Activated naive CD8-positive, alpha-beta T cell treated with anti-CD3 and anti-CD28 coated beads, Interleukin-2, amount 10 ng/mL, durations not matched to agents 7 days and 5 days (primary cell): ENCODE measurements around the gene RAB6B. TPM values are rescaled to one million over a fixed set of nuclear protein-coding genes. Genes with fewer than 3 reads are reported as not detected.
A peak's percentile ranks its signal among the peaks of the same experiment; 100 is the strongest.

ENCODE experiments used
- ATAC-seq: fragments of 150-1000 bp; cut with Tn5 transposase; one replicate; pipeline ENCODE4 v1.10.0; 2021; ENCODE audit warnings: low read depth, moderate library complexity
- POLR2A ChIA-PET: fragments of 350-600 bp; sonication (Branson Sonifier 250); formaldehyde crosslinking; loops from one replicate; lab custom pipeline; 2021; ENCODE audit warnings: antibody characterized with exemption; lab: Charles Lee
- DNase-seq: peaks from one replicate; pipeline ENCODE4 v3.0.0; 2021
- H3K27ac Mint-ChIP-seq: one replicate; pipeline ENCODE4 v1.8.0; 2022; ENCODE audit warnings: mild to moderate bottlenecking, mixed read lengths
- H3K27me3 Mint-ChIP-seq: one replicate; pipeline ENCODE4 v1.8.0; 2022; ENCODE audit warnings: mild to moderate bottlenecking, moderate library complexity, mixed read lengths
- H3K36me3 Mint-ChIP-seq: one replicate; pipeline ENCODE4 v1.8.0; 2021; ENCODE audit warnings: mild to moderate bottlenecking, mixed read lengths
- H3K4me1 Mint-ChIP-seq: one replicate; pipeline ENCODE4 v1.8.0; 2021; ENCODE audit warnings: mixed read lengths
- H3K4me3 Mint-ChIP-seq: one replicate; pipeline ENCODE4 v1.8.0; 2022; ENCODE audit warnings: mild to moderate bottlenecking, moderate library complexity, mixed read lengths
- H3K9me3 Mint-ChIP-seq: one replicate; pipeline ENCODE4 v1.8.0; 2021; ENCODE audit warnings: mixed read lengths
- total RNA-seq, 2 experiments: library from RNA; stranded (reverse); gene quantifications; one replicate each; pipeline ENCODE4 v1.2.3, GENCODE V29; 2021

RAB6B gene
- total RNA-seq, 2 experiments from 2014 or later = 0.39 to 0.40 TPM

DNA sequence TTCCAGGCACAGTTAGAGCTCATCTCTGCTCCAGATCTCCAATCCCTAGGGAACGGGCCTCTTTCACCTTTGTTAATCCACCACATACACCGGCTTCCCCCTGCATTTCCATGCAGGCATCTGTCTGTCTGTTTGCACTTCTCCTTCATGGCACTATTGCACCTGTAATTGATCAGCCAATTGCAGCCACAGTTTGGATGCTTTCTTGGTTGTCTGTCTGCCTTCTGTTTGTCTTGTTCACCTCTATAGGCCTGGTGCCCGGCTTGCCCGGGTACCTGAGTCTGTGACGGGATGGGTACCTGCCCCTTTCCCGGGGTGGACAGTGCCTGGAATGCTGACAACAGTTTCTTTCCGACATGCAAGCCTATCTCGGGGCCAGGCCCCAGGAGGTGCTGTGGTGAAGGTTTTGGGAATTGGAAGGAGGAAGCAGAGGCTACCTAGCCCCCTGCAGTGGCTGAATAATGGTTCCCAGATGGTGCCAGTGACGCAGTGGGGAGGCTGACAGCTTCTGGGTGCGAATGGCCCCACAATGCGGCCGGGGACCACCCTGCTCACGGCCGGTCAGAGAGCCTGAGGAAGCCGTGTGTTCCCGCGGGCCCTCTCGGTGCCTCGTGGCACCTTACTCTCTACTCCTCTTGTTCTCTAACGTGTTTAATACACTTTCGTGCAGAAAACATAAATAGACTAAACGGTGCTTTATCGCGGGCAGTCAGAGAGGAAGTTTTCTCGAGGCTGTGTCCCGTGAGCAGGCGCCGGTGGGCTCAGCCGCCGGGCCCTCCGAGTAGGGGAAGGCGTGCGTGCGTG is 31.3 kb upstream of the RAB6B start:
- Mint-ChIP-seq H3K27ac (no peak overlapping the region), H3K27me3 (peaks cover 34% of the 10 kb centered on the region), H3K36me3 (no peaks in the 10 kb centered on the region), H3K4me3 (peak overlapping the region; percentile 63), H3K9me3 (no peaks in the 10 kb centered on the region), H3K4me1 (peaks cover 5% of the 10 kb centered on the region)
- ATAC-seq (no peak), DNase-seq (no peak)
- POLR2A ChIA-PET = no interaction called here

DNA sequence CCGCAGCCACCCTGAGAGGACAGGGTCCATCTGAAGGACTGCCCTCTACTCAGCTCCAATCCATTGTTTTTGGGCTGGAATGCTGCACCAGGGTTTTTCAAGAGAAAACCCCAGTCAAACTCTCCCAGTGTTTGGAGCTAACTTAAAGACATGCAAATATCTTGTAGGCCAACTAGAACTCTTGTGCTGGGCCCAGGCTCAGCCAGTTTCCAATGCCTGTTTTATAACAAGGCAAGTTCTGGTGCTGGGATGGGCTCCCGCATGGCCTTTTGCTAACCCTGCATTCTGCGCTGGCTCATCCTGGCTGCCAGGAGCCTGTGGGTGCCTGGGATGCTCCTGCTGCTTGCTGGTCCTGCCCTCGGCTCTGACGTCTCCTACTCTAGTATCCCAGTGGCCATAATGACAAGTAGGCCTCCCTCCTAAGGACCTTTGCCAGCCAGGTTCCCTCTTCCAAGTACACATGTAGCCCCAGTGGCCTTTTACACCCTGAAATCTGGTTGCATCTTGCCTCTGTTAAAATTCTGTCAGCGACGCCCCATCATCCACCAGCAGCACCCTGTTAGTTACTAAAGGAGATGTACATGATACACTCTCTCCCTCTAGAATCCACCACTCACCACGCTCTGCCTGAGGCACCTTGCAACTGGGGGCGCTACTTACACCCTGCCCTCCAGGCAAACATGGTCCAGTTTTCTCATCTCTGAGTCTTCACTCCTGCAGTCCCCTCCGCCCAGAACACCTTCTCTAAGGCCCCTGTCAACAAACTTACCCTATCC is 30.5 kb upstream of the RAB6B start:
- no peak for ATAC-seq
- H3K27ac Mint-ChIP-seq = no peak overlapping the region
- no peak for DNase-seq
- H3K36me3 Mint-ChIP-seq = no peaks in the 10 kb centered on the region
- peak overlapping the region; percentile 21 for H3K4me3 Mint-ChIP-seq
- POLR2A ChIA-PET = no interaction called here
- H3K9me3 Mint-ChIP-seq = no peaks in the 10 kb centered on the region
- peaks cover 5% of the 10 kb centered on the region for H3K4me1 Mint-ChIP-seq
- H3K27me3 Mint-ChIP-seq = peaks cover 34% of the 10 kb centered on the region

DNA sequence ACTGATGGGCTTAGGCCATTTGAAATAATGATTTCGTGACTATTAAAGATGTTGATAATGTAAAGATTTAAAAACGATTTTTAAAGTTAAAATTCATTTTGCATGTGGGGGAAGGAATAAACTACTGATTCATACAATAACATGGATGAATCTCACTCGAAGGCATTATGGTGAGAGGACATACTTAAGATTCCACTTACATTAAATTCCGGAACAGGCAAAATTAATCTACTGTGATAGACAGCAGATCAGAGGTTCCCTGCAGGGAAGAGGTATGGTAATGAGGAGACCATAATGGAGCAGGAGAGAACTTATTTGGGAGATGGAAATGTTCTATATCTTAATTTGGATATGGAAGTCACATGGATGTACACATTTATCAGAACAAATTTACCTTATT is 28.4 kb upstream of the RAB6B start:
- H3K9me3 Mint-ChIP-seq = no peaks in the 10 kb centered on the region
- ATAC-seq = no peak

DNA sequence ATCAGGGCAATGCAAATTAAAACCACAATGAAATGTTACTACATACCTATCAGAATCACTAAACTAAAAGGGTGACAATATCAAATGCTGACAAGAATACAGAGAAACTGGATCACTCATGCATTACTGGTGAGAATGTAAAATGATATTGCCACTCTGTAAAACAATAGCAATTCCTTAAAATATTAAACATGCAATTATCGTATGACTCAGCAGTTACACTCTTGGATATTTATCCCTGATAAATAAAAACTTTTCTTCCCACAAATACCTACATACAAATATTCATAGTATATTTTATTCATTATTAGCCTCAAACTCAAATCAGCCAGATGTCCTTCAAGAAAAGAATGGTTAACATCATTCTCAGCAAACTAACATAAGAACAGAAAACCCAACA is 25.9 kb upstream of the RAB6B start:
- no peaks in the 10 kb centered on the region for H3K4me1 Mint-ChIP-seq
- H3K27ac Mint-ChIP-seq = no peak overlapping the region
- POLR2A ChIA-PET = no interaction called here
- H3K9me3 Mint-ChIP-seq = peaks cover 2% of the 10 kb centered on the region
- no peak for DNase-seq
- H3K4me3 Mint-ChIP-seq = no peak overlapping the region
- ATAC-seq = no peak
- no peaks in the 10 kb centered on the region for H3K36me3 Mint-ChIP-seq
- H3K27me3 Mint-ChIP-seq = peaks cover 30% of the 10 kb centered on the region

More for the DNA sequence above, 28.4 kb upstream of the RAB6B start:
- peaks cover 5% of the 10 kb centered on the region for H3K4me1 Mint-ChIP-seq
- no peak overlapping the region for H3K27ac Mint-ChIP-seq
- H3K27me3 Mint-ChIP-seq = peaks cover 36% of the 10 kb centered on the region
- H3K36me3 Mint-ChIP-seq = no peaks in the 10 kb centered on the region
- POLR2A ChIA-PET = no interaction called here
- DNase-seq = no peak
- no peak overlapping the region for H3K4me3 Mint-ChIP-seq

DNA sequence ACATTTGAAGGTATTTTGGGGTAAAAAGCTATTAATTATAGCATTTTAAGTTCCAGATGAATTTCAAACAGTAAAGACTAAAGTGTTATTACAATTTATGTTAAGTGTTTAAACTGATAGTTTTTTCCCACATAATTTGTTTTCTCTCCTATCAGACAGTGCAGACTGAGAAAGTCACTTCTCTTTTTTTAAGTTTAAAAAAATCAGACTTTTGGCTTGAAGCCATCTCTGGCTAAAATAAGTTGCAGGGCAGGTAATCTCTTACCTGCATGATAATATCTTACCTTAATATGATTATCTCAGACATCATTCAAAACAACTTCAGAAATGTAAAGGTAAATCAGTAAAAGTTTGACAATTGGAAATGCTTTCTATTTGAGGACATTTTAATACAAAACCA is 21.5 kb upstream of the RAB6B start:
- Mint-ChIP-seq H3K4me1 (no peaks in the 10 kb centered on the region), H3K36me3 (no peaks in the 10 kb centered on the region), H3K27ac (no peak overlapping the region), H3K4me3 (no peak overlapping the region), H3K27me3 (peaks cover 12% of the 10 kb centered on the region), H3K9me3 (peaks cover 2% of the 10 kb centered on the region)
- ATAC-seq (no peak), DNase-seq (no peak)
- POLR2A ChIA-PET = no interaction called here

DNA sequence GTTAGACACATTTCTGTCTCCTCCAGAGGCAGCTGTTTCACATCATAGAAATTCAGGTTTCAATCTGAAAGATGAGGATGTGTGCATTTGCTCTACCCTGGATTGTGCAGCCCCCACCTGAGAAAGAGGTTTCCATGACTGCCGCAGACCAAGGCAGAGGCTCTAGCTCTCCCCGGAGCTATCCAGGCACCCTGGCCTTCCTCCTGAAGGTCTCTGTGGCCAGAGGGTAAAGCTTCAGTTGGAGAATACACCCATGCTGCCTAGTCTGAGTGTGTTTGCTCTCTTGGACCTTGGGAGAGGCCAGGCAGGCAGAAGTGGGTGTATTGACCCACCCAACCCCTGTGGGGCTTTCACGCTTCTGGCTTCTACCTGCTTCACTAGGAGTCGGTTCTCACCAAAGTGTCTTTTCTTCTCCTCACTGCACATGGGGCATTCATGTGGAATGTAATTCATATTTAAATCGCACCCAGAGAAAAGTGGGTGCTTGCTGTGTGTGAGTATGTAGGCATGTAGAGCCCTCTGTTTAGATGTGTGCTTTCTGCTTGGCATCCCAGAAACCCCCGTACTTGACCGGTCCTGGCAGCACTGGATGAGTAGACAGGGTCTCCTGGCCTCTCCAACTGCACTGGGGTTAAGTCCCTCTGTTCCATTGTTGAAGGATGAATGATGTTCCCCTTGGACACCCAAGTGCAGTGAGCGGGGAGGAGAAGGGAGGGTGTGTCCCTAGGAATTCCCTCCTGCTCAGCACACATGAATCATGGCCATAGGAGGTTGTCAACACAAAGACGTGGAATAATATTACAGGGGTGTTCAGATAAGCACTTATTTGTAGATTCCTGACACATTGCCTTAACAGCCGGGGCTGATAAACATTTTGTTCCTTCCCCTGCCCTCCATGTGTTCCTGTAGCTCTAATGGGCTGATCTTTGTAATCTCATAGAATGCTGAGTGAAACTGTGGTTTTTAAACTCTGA is 20.3 kb upstream of the RAB6B start:
- no peak overlapping the region for H3K27ac Mint-ChIP-seq
- H3K4me1 Mint-ChIP-seq = no peaks in the 10 kb centered on the region
- POLR2A ChIA-PET = no interaction called here
- H3K27me3 Mint-ChIP-seq = peaks cover 12% of the 10 kb centered on the region
- ATAC-seq = no peak
- DNase-seq = no peak
- H3K9me3 Mint-ChIP-seq = peaks cover 2% of the 10 kb centered on the region
- H3K4me3 Mint-ChIP-seq = no peak overlapping the region
- H3K36me3 Mint-ChIP-seq = no peaks in the 10 kb centered on the region

DNA sequence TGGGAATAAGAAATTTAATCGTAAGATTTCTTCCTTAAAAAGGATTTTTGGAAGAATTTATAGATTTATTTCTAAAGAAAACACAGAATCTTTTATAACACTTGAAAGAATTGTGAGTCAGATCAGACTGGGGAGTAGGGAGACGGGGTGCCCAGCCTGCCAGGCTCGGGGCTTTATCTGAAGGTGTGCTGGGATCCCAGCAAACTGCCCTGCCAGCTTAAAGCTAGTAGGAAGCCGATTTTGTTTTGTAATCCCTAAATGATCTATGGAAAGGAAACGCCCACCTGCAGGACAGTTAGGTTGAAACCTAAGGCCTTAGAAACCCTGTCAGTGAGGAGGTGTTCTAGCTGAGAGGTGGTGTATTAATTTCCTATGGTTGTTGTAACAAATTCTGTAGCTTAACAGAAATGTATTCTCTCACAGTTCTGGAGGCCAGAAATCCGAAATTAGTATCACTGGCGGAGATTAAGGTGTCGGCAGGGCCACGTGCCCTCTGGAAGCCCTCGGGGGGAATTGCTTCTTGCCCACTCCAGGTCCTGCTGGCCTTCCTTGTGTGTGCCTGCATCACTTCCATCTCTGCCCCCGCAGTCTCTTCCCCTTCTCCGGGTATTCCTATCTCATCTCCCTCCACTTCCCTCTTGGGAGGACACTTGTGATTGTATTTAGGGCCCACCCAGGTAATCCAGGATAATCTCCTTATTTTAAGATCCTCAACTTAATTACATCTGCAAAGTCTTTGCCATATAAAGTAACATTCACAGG is 19.3 kb upstream of the RAB6B start:
- H3K27me3 Mint-ChIP-seq = peaks cover 14% of the 10 kb centered on the region
- H3K36me3 Mint-ChIP-seq = no peaks in the 10 kb centered on the region
- POLR2A ChIA-PET = no interaction called here
- no peak overlapping the region for H3K4me3 Mint-ChIP-seq
- no peak overlapping the region for H3K27ac Mint-ChIP-seq
- no peaks in the 10 kb centered on the region for H3K4me1 Mint-ChIP-seq
- peaks cover 2% of the 10 kb centered on the region for H3K9me3 Mint-ChIP-seq
- ATAC-seq (no peak), DNase-seq (no peak)

DNA sequence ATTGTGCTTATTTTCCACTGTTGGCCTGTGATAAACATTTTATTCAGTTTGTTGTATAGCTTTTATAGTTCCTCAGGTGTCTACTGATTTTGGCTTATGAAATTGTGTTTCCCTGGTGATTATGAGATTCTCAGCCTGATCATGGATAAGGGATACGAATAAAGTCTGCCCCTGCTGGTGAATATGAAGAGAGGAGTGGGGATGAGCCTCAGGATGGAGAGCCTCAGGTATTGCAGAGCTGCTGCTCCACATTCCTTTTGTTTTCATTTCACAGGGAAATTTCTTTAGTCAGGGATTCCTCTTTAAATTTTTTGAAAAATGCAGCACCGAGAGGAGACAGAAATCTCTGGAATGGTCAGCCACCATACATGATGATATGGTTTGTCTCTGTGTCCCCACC is 14.7 kb upstream of the RAB6B start:
- POLR2A ChIA-PET = no interaction called here

DNA sequence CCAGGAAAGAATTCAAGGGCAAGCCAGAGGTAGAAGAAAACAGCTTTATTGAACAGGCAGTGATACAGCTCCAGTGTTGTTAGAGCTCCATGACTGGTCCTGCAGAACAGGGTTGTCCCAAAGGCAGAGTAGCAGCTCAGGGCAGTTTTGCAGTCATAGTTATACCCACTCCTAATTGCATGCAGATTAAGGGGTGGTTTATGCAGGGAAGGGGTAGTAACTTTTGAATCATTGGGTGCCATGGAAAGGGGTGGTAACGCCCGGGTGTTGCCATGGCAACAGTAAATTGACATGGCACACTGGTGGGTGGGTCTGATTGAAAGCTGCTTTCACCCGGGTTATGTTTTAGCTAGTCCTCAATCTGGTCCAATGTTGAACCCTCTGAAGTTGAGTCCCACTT is 9.7 kb upstream of the RAB6B start:
- Mint-ChIP-seq H3K27ac (no peak overlapping the region), H3K9me3 (peaks cover 1% of the 10 kb centered on the region), H3K27me3 (peaks cover 59% of the 10 kb centered on the region), H3K36me3 (no peaks in the 10 kb centered on the region), H3K4me1 (no peaks in the 10 kb centered on the region), H3K4me3 (no peak overlapping the region)
- POLR2A ChIA-PET = no interaction called here
- ATAC-seq = no peak
- DNase-seq = no peak

More for the DNA sequence above, 14.7 kb upstream of the RAB6B start:
- Mint-ChIP-seq H3K4me3 (no peak overlapping the region), H3K36me3 (no peaks in the 10 kb centered on the region), H3K27ac (no peak overlapping the region), H3K4me1 (no peaks in the 10 kb centered on the region), H3K27me3 (peaks cover 21% of the 10 kb centered on the region), H3K9me3 (no peaks in the 10 kb centered on the region)
- no peak for DNase-seq
- ATAC-seq = no peak

DNA sequence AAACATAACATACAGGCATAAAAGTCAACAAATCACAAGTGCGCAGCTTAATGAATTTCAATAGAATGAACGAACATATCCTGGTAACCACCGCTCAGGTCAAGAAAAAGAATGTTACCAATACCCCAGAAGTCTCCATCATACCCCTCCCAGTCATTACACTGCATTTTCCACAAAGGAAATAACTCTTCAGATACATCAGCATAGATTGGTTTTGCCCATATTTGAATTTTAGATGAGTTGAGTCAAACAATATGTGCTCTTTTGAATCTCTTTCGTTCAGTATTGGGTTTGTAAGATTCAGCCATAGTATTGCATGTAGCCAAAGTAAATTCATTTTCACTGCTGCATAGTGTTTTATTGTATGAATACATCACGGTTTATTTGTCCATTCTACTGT is 6.2 kb upstream of the RAB6B start:
- peaks cover 75% of the 10 kb centered on the region for H3K27me3 Mint-ChIP-seq
- DNase-seq = no peak
- H3K27ac Mint-ChIP-seq = no peak overlapping the region
- no peaks in the 10 kb centered on the region for H3K4me1 Mint-ChIP-seq
- POLR2A ChIA-PET = no interaction called here
- H3K9me3 Mint-ChIP-seq = peaks cover 1% of the 10 kb centered on the region
- no peaks in the 10 kb centered on the region for H3K36me3 Mint-ChIP-seq
- ATAC-seq = no peak
- no peak overlapping the region for H3K4me3 Mint-ChIP-seq

DNA sequence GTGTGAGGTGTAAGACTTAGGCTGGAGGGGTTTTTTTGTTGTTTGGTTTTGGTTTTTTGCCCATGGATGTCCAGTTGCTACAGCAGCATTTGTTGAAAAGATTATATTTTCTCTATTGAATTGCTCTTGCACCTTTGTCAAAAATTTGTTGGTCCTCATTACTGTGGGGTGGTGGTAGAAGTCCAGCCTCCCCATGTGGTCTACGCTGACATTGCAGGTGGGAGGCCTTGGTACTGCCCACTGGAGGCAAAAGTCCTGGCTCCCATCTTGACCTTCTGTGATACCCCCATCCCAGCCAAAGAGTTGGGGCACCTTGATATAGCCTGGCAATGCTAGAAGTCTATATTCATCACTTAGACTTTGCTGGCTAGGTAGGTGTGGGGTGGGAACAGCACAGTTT is 5.4 kb upstream of the RAB6B start:
- DNase-seq (no peak), ATAC-seq (no peak)
- Mint-ChIP-seq H3K4me1 (no peaks in the 10 kb centered on the region), H3K4me3 (no peak overlapping the region), H3K9me3 (peaks cover 1% of the 10 kb centered on the region), H3K27me3 (peaks cover 78% of the 10 kb centered on the region), H3K27ac (no peak overlapping the region), H3K36me3 (no peaks in the 10 kb centered on the region)
- POLR2A ChIA-PET = no interaction called here

DNA sequence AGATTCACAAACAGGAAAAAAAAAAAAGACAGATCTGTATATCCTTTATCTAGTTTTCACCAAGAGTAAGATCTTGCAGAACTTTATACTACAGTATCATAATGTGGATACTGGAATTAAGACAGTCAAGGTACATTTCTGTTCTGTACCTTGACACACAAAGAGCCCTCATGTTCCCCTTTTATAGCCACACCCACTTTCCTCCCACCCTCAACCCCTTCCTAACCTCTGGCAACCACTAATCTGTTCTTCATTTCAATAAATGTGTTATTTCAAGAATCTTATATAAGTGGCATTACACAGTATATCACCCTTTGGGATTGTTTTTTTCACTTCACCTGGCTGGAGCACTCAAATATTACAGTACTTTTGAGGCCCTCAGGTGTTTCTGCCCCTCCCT is 3.6 kb upstream of the RAB6B start:
- no peaks in the 10 kb centered on the region for H3K36me3 Mint-ChIP-seq
- H3K27me3 Mint-ChIP-seq = peaks cover 74% of the 10 kb centered on the region
- POLR2A ChIA-PET = no interaction called here

DNA sequence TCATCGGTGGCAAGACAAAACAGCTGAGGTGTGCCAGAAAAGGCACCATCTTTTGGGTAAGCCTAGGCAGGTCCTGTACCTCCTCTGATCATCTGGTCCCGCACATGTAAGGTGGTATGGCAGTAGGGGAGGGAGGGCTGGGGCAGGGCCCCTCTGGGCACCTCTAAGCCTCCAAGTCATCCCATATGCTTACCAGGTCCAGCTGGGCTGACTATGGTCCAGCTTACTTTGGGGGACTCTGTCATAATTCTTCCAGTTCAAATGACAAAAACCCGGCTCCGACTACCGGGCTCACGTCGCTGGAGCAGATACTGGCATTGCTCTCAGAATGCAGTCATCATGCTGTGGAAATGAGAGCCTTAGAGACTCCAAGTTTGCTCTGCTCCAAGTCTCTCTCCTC is 1.9 kb upstream of the RAB6B start:
- POLR2A ChIA-PET = no interaction called here
- H3K36me3 Mint-ChIP-seq = no peaks in the 10 kb centered on the region
- H3K4me3 Mint-ChIP-seq = no peak overlapping the region
- peaks cover 81% of the 10 kb centered on the region for H3K27me3 Mint-ChIP-seq
- no peak overlapping the region for H3K27ac Mint-ChIP-seq
- no peak for DNase-seq
- no peaks in the 10 kb centered on the region for H3K9me3 Mint-ChIP-seq
- peaks cover 2% of the 10 kb centered on the region for H3K4me1 Mint-ChIP-seq
- ATAC-seq = no peak

More for the DNA sequence above, 3.6 kb upstream of the RAB6B start:
- no peak for DNase-seq
- H3K4me1 Mint-ChIP-seq = peaks cover 2% of the 10 kb centered on the region
- H3K27ac Mint-ChIP-seq = no peak overlapping the region
- no peak for ATAC-seq
- no peak overlapping the region for H3K4me3 Mint-ChIP-seq
- peaks cover 1% of the 10 kb centered on the region for H3K9me3 Mint-ChIP-seq
